ENCODE measurements around the gene PLPP1. TPM values are rescaled to one million over a fixed set of nuclear protein-coding genes. Genes with fewer than 3 reads are reported as not detected.

The PLPP1 gene
- total RNA-seq, 1 experiment from 2014 or later: 10.5 TPM

DNA sequence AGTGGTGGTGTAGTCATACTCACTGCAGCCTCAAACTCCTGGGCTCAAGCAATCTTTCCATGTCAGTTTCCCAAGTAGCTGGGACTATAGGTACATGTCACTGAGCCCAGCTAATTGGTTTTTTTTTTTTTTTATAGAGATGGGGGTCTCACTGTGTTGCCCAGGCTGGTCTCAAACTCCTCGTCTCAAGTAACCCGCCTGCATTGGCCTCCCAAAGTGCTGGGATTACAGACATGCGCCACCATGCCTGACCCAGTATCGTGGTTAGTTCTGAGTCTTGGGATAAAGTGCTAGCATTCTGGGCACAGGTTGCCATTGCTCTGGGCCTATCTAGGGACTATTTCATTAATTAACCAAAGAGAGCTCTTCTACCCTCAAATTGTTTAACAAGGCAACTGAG lies 108.3 kb downstream of the PLPP1 start:
- Histone ChIP-seq H3K9me3 (ENCODE audit: control insufficient read depth in 1 of 2, insufficient read depth in 1 of 2, low read depth in 1 of 2, low read length in 2 of 2) (no peaks in the 10 kb centered on the region), H3K4me3 (replicated peaks in 1 of 2; ENCODE audit: low read depth in 1 of 2, low read length in 2 of 2) (no peak overlapping the region), H2AFZ (ENCODE audit: low read depth, low read length, poor library complexity, severe bottlenecking) (no peak overlapping the region), H3K79me2 (ENCODE audit: insufficient read depth, low read length) (no peaks in the 10 kb centered on the region), H4K20me1 (ENCODE audit: insufficient read depth) (no peaks in the 10 kb centered on the region), H3K9me2 (ENCODE audit: insufficient read depth) (no peaks in the 10 kb centered on the region), H3K4me1 (ENCODE audit: control insufficient read depth in 1 of 2, insufficient read depth in 2 of 2, low read length in 2 of 2) (no peaks in the 10 kb centered on the region), H3K36me3 (ENCODE audit: control insufficient read depth in 1 of 2, insufficient read depth in 2 of 2, low read length in 2 of 2) (peaks cover 24 to 52% of the 10 kb centered on the region in 2 experiments; a peak in 3 of 4 replicates), H3K9ac (ENCODE audit: low read length) (no peak overlapping the region), H3K27me3 (ENCODE audit: insufficient read depth, low read length) (no peaks in the 10 kb centered on the region), H3K27ac (ENCODE audit: low read depth, low read length) (no peak overlapping the region), H3K4me2 (ENCODE audit: low read length) (no peak overlapping the region)
- ChIA-PET CTCF (no interaction called here), RAD21 (ENCODE audit: low non-redundant PET in 1 of 2, low total read pairs in 2 of 2, uncharacterized antibody in 2 of 2, unreplicated experiment in 2 of 2) (no interaction called here), POLR2A (no interaction called here)
- ATAC-seq: no peak
- TF ChIP-seq MAX (IDR thresholded peaks at IDR 0.05) (no peak), SIN3A (IDR thresholded peaks at IDR 0.05; ENCODE audit: low read depth) (no peak), CBX3 (IDR thresholded peaks at IDR 0.05; ENCODE audit: low read depth) (no peak), CEBPB (IDR thresholded peaks at IDR 0.05; ENCODE audit: low read depth) (no peak), ZNF274 (IDR thresholded peaks at IDR 0.05; ENCODE audit: low read depth, low read length) (no peak), YY1 (IDR thresholded peaks at IDR 0.05; ENCODE audit: extremely low read depth, insufficient replicate concordance, low read depth, low read length) (no peak), CTCF (IDR thresholded peaks at IDR 0.05 in 2 of 3, conservative IDR thresholded peaks at IDR 0.05 in 1 of 3; ENCODE audit: borderline replicate concordance in 1 of 3, insufficient read depth in 1 of 3, low read depth in 2 of 3, low read length in 2 of 3) (no peak), ZFX (IDR thresholded peaks at IDR 0.05) (no peak), EZH2phosphoT487 (IDR thresholded peaks at IDR 0.05; ENCODE audit: borderline replicate concordance) (no peak)
- TF ChIP-seq, protein P1, sequence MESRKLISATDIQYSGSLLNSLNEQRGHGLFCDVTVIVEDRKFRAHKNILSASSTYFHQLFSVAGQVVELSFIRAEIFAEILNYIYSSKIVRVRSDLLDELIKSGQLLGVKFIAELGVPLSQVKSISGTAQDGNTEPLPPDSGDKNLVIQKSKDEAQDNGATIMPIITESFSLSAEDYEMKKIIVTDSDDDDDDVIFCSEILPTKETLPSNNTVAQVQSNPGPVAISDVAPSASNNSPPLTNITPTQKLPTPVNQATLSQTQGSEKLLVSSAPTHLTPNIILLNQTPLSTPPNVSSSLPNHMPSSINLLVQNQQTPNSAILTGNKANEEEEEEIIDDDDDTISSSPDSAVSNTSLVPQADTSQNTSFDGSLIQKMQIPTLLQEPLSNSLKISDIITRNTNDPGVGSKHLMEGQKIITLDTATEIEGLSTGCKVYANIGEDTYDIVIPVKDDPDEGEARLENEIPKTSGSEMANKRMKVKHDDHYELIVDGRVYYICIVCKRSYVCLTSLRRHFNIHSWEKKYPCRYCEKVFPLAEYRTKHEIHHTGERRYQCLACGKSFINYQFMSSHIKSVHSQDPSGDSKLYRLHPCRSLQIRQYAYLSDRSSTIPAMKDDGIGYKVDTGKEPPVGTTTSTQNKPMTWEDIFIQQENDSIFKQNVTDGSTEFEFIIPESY (IDR thresholded peaks at IDR 0.05; ENCODE audit: extremely low read depth, insufficient replicate concordance, low read length): no peak
- TF ChIP-seq, protein P2, sequence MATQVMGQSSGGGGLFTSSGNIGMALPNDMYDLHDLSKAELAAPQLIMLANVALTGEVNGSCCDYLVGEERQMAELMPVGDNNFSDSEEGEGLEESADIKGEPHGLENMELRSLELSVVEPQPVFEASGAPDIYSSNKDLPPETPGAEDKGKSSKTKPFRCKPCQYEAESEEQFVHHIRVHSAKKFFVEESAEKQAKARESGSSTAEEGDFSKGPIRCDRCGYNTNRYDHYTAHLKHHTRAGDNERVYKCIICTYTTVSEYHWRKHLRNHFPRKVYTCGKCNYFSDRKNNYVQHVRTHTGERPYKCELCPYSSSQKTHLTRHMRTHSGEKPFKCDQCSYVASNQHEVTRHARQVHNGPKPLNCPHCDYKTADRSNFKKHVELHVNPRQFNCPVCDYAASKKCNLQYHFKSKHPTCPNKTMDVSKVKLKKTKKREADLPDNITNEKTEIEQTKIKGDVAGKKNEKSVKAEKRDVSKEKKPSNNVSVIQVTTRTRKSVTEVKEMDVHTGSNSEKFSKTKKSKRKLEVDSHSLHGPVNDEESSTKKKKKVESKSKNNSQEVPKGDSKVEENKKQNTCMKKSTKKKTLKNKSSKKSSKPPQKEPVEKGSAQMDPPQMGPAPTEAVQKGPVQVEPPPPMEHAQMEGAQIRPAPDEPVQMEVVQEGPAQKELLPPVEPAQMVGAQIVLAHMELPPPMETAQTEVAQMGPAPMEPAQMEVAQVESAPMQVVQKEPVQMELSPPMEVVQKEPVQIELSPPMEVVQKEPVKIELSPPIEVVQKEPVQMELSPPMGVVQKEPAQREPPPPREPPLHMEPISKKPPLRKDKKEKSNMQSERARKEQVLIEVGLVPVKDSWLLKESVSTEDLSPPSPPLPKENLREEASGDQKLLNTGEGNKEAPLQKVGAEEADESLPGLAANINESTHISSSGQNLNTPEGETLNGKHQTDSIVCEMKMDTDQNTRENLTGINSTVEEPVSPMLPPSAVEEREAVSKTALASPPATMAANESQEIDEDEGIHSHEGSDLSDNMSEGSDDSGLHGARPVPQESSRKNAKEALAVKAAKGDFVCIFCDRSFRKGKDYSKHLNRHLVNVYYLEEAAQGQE (IDR thresholded peaks at IDR 0.05; ENCODE audit: low read depth): no peak
- TF ChIP-seq, protein P3, sequence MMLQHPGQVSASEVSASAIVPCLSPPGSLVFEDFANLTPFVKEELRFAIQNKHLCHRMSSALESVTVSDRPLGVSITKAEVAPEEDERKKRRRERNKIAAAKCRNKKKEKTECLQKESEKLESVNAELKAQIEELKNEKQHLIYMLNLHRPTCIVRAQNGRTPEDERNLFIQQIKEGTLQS (IDR thresholded peaks at IDR 0.05): no peak
- intact Hi-C loops (cut with micrococcal nuclease): no loop called here
- DNase-seq (ENCODE audit: low read depth, low spot score): no peak
- BruUV-seq (replicated peaks): no TSS peak

Measured in HCT116 (cell line).